WI38 (cell line): ENCODE measurements around the gene AGMO.

Experiments
- H3K4me3 ChIP-seq: 2 replicates; pipeline ENCODE4 v1.5.1; 2011; ENCODE audit warnings: low read depth, mild to moderate bottlenecking, control low read depth, low read length
- TF ChIP-seq, protein P1 (sequence below): IDR thresholded peaks from 2 replicates; pipeline ENCODE4 v1.5.1; 2012; ENCODE audit warnings: low read depth, mild to moderate bottlenecking, control low read depth, low read length

AGMO gene

GRCh38 chr7:15489861-15490260, 72.0 kb downstream of the AGMO start:
- TF ChIP-seq, protein P1, sequence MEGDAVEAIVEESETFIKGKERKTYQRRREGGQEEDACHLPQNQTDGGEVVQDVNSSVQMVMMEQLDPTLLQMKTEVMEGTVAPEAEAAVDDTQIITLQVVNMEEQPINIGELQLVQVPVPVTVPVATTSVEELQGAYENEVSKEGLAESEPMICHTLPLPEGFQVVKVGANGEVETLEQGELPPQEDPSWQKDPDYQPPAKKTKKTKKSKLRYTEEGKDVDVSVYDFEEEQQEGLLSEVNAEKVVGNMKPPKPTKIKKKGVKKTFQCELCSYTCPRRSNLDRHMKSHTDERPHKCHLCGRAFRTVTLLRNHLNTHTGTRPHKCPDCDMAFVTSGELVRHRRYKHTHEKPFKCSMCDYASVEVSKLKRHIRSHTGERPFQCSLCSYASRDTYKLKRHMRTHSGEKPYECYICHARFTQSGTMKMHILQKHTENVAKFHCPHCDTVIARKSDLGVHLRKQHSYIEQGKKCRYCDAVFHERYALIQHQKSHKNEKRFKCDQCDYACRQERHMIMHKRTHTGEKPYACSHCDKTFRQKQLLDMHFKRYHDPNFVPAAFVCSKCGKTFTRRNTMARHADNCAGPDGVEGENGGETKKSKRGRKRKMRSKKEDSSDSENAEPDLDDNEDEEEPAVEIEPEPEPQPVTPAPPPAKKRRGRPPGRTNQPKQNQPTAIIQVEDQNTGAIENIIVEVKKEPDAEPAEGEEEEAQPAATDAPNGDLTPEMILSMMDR = no peak

DNA sequence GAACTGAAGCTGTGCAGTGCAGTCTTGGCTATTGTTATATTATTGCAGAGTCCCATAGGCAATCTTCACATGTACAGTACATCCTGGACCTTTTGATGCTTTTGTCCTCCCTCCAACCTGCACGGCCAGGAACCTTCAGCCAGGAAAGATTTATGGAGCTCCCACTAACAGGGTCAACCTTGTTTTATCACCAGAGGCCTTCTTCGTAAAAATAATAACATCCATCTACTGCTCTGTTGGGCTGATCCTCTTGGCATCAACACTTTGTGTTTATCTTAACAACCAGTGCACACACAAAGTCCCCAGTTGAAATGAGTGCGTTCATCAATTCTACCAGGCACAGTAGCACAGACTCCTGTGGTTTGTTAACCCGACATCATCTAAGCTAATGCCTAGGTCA, 72.4 kb downstream of the AGMO start:
- H3K4me3 ChIP-seq = no peak overlapping the region
- TF ChIP-seq, protein P1 = no peak

More at GRCh38 chr7:15489861-15490260, 72.0 kb downstream of the AGMO start:
- no peak overlapping the region for H3K4me3 ChIP-seq

GRCh38 chr7:15488401-15488800, 73.4 kb downstream of the AGMO start:
- TF ChIP-seq, protein P1 = no peak

DNA sequence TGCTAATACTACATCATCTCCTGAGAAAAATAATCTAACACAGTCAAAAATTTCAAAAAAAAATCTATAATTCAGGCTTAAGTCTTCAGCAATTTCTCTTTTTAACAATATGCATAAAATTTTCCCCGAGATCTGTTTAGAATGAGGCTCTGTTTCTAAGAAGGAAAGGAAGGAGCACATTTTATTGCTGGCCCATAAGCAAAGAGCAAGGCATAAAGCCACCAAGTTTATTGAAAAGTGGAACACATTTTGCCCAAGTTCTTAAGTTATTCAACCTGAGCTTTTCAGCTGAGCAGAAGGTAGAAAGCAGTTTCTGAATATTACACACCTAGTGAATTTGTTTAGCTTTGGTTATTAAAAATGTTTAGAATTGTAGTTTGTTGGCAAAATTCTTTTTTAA, 73.9 kb downstream of the AGMO start:
- TF ChIP-seq, protein P1 = no peak
- no peak overlapping the region for H3K4me3 ChIP-seq

More at GRCh38 chr7:15488401-15488800, 73.4 kb downstream of the AGMO start:
- no peak overlapping the region for H3K4me3 ChIP-seq

- TF ChIP-seq, protein P1 = no peak
Measured at GRCh38 chr7:15485998-15486397, 75.8 kb downstream of the AGMO start.

DNA sequence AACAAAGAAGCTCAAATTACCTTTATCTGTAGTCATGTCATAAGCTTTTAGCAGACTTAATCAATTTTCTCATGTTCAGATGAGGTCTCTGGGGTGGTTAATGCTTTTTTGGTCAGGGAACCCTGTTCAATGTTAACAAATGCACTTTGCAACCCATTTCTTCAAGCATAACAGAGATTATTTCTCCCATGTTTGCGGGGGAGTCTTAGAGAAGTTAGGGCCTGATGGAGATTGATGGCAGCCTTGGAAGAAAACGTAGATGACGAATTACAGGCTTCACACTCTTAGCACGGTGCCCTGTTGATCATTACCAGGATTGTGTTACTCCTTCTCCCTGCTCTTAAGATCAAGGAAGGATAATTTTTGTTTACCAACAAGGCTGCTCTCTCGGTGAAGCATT, 76.4 kb downstream of the AGMO start:
- no peak overlapping the region for H3K4me3 ChIP-seq

More at GRCh38 chr7:15485998-15486397, 75.8 kb downstream of the AGMO start:
- no peak overlapping the region for H3K4me3 ChIP-seq

GRCh38 chr7:15481132-15481531, 80.7 kb downstream of the AGMO start:
- no peak overlapping the region for H3K4me3 ChIP-seq
- TF ChIP-seq, protein P1 = no peak

More for the DNA sequence above, 76.4 kb downstream of the AGMO start:
- TF ChIP-seq, protein P1 = no peak
